Gastrocnemius medialis (tissue), 4 donors: ENCODE data around the gene CCDC85C. TPM values are rescaled to one million over a fixed set of nuclear protein-coding genes. Genes with fewer than 3 reads are reported as not detected.

ENCODE experiments used
- ATAC-seq, 2 donors: fragments of 150-250 bp; one replicate each; pipeline ENCODE4 v1.9.1; 2016
- DNase-seq, 2 donors: peaks; one replicate each; pipeline ENCODE4 v3.0.0-alpha.2; 2019
- H3K27ac ChIP-seq, 4 donors: fragments of 200-600 bp; sonication (generic); 1 replicate in 1 of 4; 2 replicates in 3 of 4; pipeline ENCODE4 v1.5.1; 2016 to 2018; ENCODE audit warnings: mild to moderate bottlenecking in 2 of 4, moderate library complexity in 1 of 4
- H3K27me3 ChIP-seq, 3 donors: fragments of 200-600 bp; sonication (generic) in 2 of 3; 1 replicate in 1 of 3; 2 replicates in 2 of 3; pipeline versions ENCODE4 v1.5.1 to v1.6.0; 2016 to 2019; ENCODE audit warnings: mild to moderate bottlenecking in 1 of 3, moderate library complexity in 1 of 3
- H3K36me3 ChIP-seq, 2 donors: fragments of 200-600 bp; sonication (generic) in 1 of 2; one replicate each; pipeline ENCODE4 v1.5.1; 2017 to 2018
- H3K4me1 ChIP-seq, 2 donors: fragments of 200-600 bp; sonication (generic) in 1 of 2; one replicate each; pipeline ENCODE4 v1.5.1; 2016 to 2017; ENCODE audit warnings: mild to moderate bottlenecking in 2 of 2
- H3K4me3 ChIP-seq, 4 donors: fragments of 200-600 bp; sonication (generic) in 3 of 4; 1 replicate in 1 of 4; 2 replicates in 3 of 4; pipeline ENCODE4 v1.5.1; 2016 to 2019; ENCODE audit warnings: mild to moderate bottlenecking in 2 of 4
- H3K9me3 ChIP-seq, 3 donors: fragments of 200-600 bp; sonication (generic) in 2 of 3; 1 replicate in 1 of 3; 2 replicates in 2 of 3; pipeline ENCODE4 v1.5.1; 2016 to 2019
- POLR2A ChIP-seq, 2 donors: fragments of 450-650 bp; IDR thresholded peaks; one replicate each; pipeline ENCODE4 v1.6.1; 2017; ENCODE audit warnings: antibody characterized with exemption in 2 of 2, mild to moderate bottlenecking in 2 of 2, moderate library complexity in 2 of 2
- in situ Hi-C, 4 donors: fragments of 200-750 bp; cut with MboI; loops; one replicate each; pipeline versions ENCODE4 v1.15.0 to v1.8.0; 2017; ENCODE audit warnings: low sequenced_read_pairs in 4 of 4
- intact Hi-C: fragments of 100-400 bp; cut with DNase I; formaldehyde crosslinking; loops from one replicate; pipeline ENCODE4 v1.15.1; 2023; ENCODE audit warnings: low total_unique reads
- total RNA-seq, 4 donors: library from RNA; depleted of rRNA; stranded (reverse); fragments of >200 nt; gene quantifications; one replicate each; pipeline versions ENCODE4 v1.1.0 to v1.2.3, GENCODE V29; 2016
- TF ChIP-seq, protein P1 (sequence below), 5 experiments: fragments of 450-650 bp in 3 of 5; fragments of 200-600 bp in 2 of 5; sonication (generic) in 2 of 5; IDR thresholded peaks in 4 of 5; conservative IDR thresholded peaks in 1 of 5; 1 replicate in 4 of 5; 2 replicates in 1 of 5; pipeline ENCODE4 v1.5.1; 2016 to 2019; ENCODE audit warnings: antibody characterized with exemption in 5 of 5, mild to moderate bottlenecking in 3 of 5, moderate library complexity in 3 of 5

The CCDC85C gene
- total RNA-seq, 4 donors from 2014 or later, result 7.9 to 32.8 (median 15.4) TPM

DNA sequence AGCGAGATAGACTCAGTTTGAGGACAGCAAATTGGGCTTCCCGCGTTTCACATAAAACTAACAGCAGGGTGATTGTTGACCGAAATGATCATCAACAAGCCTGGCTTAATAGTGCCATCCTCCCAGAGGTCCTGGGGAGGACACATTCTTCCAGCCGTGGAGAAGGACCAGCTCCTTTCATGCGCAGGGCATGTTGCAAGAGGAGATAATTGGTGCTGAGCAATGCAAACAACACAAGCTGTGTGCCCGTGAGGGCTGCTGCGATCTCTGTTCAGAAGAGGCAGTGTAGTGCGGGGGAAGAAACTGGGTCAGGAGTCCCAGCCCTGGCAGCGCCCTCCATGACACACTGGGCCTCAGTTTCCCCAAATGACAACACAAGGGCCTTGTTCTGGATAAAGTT, 54.3 kb downstream of the CCDC85C start:
- ATAC-seq, result no peak
- intact Hi-C loops, result no loop called here
- in situ Hi-C loops, result no loop called here

DNA sequence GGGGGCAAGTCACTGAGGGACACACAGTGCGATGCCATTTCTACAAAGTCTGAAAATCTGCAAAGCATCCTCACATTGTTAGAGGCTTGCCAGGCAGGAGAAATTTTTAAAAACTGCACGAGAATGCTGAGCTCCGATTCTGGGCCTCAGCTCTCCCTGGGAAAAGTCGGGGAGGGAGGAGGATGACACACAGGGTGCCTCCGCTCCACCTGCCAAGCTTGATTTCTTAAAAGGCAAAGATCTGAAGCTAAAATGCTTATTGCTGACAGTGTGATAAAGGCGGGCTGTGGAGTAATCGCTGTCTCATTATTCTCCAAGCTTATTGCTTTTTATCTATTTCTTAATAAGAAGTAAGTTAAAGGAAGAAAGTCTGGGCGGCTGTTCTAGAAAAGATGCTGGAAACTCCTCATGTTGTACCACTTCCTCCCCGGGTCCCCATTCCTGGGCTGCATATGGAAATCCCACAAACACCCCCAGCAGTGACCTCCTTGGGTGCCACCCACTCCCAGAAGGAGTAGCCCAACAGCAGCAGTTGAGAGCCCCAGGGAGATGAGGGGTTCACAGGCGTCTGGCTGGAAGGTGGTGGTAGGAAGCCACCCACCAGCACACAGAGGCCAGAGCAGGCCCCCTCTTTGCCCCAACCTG, 55.0 kb downstream of the CCDC85C start:
- Histone ChIP-seq H3K27ac (no peak overlapping the region), H3K36me3 (no peaks in the 10 kb centered on the region), H3K9me3 (no peaks in the 10 kb centered on the region), H3K4me1 (no peaks in the 10 kb centered on the region), H3K27me3 (no peaks in the 10 kb centered on the region), H3K4me3 (no peak overlapping the region)
- TF ChIP-seq POLR2A (IDR thresholded peaks at IDR 0.05), result no peak
- TF ChIP-seq, protein P1, sequence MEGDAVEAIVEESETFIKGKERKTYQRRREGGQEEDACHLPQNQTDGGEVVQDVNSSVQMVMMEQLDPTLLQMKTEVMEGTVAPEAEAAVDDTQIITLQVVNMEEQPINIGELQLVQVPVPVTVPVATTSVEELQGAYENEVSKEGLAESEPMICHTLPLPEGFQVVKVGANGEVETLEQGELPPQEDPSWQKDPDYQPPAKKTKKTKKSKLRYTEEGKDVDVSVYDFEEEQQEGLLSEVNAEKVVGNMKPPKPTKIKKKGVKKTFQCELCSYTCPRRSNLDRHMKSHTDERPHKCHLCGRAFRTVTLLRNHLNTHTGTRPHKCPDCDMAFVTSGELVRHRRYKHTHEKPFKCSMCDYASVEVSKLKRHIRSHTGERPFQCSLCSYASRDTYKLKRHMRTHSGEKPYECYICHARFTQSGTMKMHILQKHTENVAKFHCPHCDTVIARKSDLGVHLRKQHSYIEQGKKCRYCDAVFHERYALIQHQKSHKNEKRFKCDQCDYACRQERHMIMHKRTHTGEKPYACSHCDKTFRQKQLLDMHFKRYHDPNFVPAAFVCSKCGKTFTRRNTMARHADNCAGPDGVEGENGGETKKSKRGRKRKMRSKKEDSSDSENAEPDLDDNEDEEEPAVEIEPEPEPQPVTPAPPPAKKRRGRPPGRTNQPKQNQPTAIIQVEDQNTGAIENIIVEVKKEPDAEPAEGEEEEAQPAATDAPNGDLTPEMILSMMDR (IDR thresholded peaks at IDR 0.05 in 4 of 5, conservative IDR thresholded peaks at IDR 0.05 in 1 of 5), result no peak
- no peak for DNase-seq
- intact Hi-C loops (no loop called here), in situ Hi-C loops (no loop called here)
- ATAC-seq, result no peak

More for the DNA sequence above, 54.3 kb downstream of the CCDC85C start:
- H3K36me3 ChIP-seq, result no peaks in the 10 kb centered on the region
- DNase-seq, result no peak
- H3K9me3 ChIP-seq, result no peaks in the 10 kb centered on the region
- TF ChIP-seq, protein P1 (IDR thresholded peaks at IDR 0.05 in 4 of 5, conservative IDR thresholded peaks at IDR 0.05 in 1 of 5), result no peak
- TF ChIP-seq POLR2A (IDR thresholded peaks at IDR 0.05), result no peak
- no peak overlapping the region for H3K27ac ChIP-seq
- no peaks in the 10 kb centered on the region for H3K27me3 ChIP-seq
- H3K4me1 ChIP-seq, result no peaks in the 10 kb centered on the region
- H3K4me3 ChIP-seq, result no peak overlapping the region

DNA sequence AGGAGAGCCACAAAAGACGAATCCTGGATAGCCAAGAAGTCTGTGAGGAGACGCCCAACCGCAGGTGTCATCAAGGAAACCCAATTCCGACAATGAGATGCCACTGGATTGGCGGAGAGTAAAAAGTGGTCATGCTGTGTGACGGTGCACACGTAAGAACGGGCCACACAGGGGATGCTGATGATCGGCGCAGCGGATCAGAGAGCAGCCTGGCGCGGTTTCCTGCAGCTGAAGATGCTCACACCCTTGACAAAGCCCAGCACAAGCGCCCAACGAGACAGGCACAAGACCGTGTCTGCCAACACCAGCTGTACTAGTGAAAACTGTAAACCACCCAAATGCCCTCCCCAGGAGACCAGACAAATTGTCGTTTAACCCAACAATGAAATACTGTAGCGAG, 55.8 kb downstream of the CCDC85C start:
- no peak for TF ChIP-seq POLR2A (IDR thresholded peaks at IDR 0.05)
- TF ChIP-seq, protein P1 (IDR thresholded peaks at IDR 0.05 in 4 of 5, conservative IDR thresholded peaks at IDR 0.05 in 1 of 5), result no peak
- no peak overlapping the region for H3K4me3 ChIP-seq
- H3K27ac ChIP-seq, result no peak overlapping the region
- in situ Hi-C loops (no loop called here), intact Hi-C loops (no loop called here)
- no peaks in the 10 kb centered on the region for H3K9me3 ChIP-seq
- no peak for DNase-seq
- H3K36me3 ChIP-seq, result no peaks in the 10 kb centered on the region
- no peak for ATAC-seq
- H3K27me3 ChIP-seq, result no peaks in the 10 kb centered on the region
- no peaks in the 10 kb centered on the region for H3K4me1 ChIP-seq

DNA sequence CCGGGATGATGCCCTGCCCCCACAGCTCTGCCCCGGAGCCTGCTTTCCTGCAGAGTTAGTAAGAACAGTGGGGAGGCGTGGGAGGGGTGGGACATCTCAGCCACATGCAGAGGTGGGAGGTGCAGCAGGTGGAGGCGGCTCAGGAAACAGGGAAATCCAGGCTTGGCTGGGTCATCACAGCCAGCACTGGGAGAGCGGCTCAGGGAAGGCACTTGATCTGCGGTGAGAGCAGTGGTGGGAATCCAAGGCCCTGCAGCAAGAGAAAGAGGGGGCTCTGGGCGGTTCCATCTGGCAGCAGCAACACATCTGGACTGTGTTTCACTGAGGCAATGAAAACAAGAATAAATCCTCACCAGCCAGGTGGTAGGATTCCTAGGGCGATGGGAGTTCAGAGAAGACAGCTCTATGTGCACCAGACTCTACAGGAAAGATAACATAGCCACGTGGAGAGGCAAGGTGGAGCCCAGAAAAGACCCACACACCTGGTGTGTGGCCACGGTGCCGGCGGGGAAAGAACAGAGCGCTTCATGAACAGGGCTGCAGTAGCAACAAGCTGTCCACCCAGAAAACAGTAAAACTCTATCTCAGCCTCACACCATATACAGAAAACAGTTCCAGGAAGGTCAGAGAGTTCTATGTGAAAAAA, 57.6 kb downstream of the CCDC85C start:
- in situ Hi-C loops (no loop called here), intact Hi-C loops (no loop called here)
- Histone ChIP-seq H3K9me3 (no peaks in the 10 kb centered on the region), H3K27ac (no peak overlapping the region), H3K4me1 (no peaks in the 10 kb centered on the region), H3K27me3 (no peaks in the 10 kb centered on the region), H3K36me3 (no peaks in the 10 kb centered on the region), H3K4me3 (no peak overlapping the region)
- DNase-seq (no peak), ATAC-seq (no peak)
- TF ChIP-seq, protein P1 (IDR thresholded peaks at IDR 0.05 in 4 of 5, conservative IDR thresholded peaks at IDR 0.05 in 1 of 5), result no peak
- TF ChIP-seq POLR2A (IDR thresholded peaks at IDR 0.05), result no peak
